Neuronal stem cell (in vitro differentiated cells): ENCODE data around the gene FRMPD4.

Source experiments
- DNase-seq: peaks from one replicate; pipeline ENCODE4 v3.0.0-alpha.2; 2013; ENCODE audit warnings: low spot score
- H2AFZ ChIP-seq: one replicate; pipeline ENCODE4 v1.6.1; 2013; ENCODE audit warnings: mild to moderate bottlenecking, low read length, inconsistent platforms
- H2AK5ac ChIP-seq: 2 replicates; pipeline ENCODE4 v1.6.1; 2013; ENCODE audit warnings: low read depth, mild to moderate bottlenecking, inconsistent platforms, low read length, moderate library complexity, mixed read lengths
- H2BK120ac ChIP-seq: 2 replicates; pipeline ENCODE4 v1.6.1; 2013; ENCODE audit warnings: low read depth, mild to moderate bottlenecking, inconsistent platforms, low read length, moderate library complexity, mixed read lengths
- H2BK12ac ChIP-seq: one replicate; pipeline ENCODE4 v1.6.1; 2013; ENCODE audit warnings: low read length, inconsistent platforms
- H2BK15ac ChIP-seq: 2 replicates; pipeline ENCODE4 v1.6.1; 2013; ENCODE audit warnings: mild to moderate bottlenecking, low read length, inconsistent platforms, mixed read lengths
- H2BK5ac ChIP-seq: one replicate; pipeline ENCODE4 v1.6.1; 2013; ENCODE audit warnings: inconsistent platforms, mild to moderate bottlenecking, low read length, moderate library complexity
- H3K14ac ChIP-seq: one replicate; pipeline ENCODE4 v1.6.1; 2013; ENCODE audit warnings: low read length, inconsistent platforms
- H3K18ac ChIP-seq: 2 replicates; pipeline ENCODE4 v1.6.1; 2013; ENCODE audit warnings: low read length, inconsistent platforms
- H3K23ac ChIP-seq: 2 replicates; pipeline ENCODE4 v1.6.1; 2013; ENCODE audit warnings: low read depth, mild to moderate bottlenecking, mixed read lengths, low read length, inconsistent platforms; ENCODE audit not compliant: poor library complexity
- H3K27ac ChIP-seq: replicated peaks from 3 replicates; pipeline ENCODE4 v1.5.1; 2013; ENCODE audit warnings: low read length, inconsistent platforms
- H3K27me3 ChIP-seq, 3 experiments: 2 replicates each; pipeline ENCODE4 v1.6.1; 2013; ENCODE audit warnings: low read length in 3 of 3, mild to moderate bottlenecking in 2 of 3, inconsistent platforms in 1 of 3, low read depth in 1 of 3, mixed read lengths in 1 of 3, moderate library complexity in 1 of 3; ENCODE audit not compliant: control insufficient read depth in 3 of 3, insufficient read depth in 3 of 3
- H3K36me3 ChIP-seq, 2 donors: replicated peaks in 1 of 2; 2 replicates each; pipeline ENCODE4 v1.6.1; 2013; ENCODE audit warnings: low read length in 2 of 2; ENCODE audit not compliant: control insufficient read depth in 2 of 2, insufficient read depth in 2 of 2
- H3K4ac ChIP-seq: 2 replicates; pipeline ENCODE4 v1.6.1; 2013; ENCODE audit warnings: inconsistent platforms, mild to moderate bottlenecking, low read length, moderate library complexity
- H3K4me1 ChIP-seq, 2 donors: 1 replicate in 1 of 2; 2 replicates in 1 of 2; pipeline ENCODE4 v1.6.1; 2013; ENCODE audit warnings: low read length in 2 of 2, low read depth in 1 of 2; ENCODE audit not compliant: control insufficient read depth in 2 of 2, insufficient read depth in 1 of 2
- H3K4me2 ChIP-seq: one replicate; pipeline ENCODE4 v1.6.1; 2013; ENCODE audit warnings: mild to moderate bottlenecking, low read length, inconsistent platforms; ENCODE audit not compliant: insufficient read depth, poor library complexity, severe bottlenecking
- H3K4me3 ChIP-seq, 2 donors: 2 replicates each; pipeline ENCODE4 v1.5.1; 2013; ENCODE audit warnings: low read length in 2 of 2, mild to moderate bottlenecking in 2 of 2, inconsistent platforms in 1 of 2, moderate library complexity in 1 of 2
- H3K79me1 ChIP-seq: one replicate; pipeline ENCODE4 v1.6.1; 2013; ENCODE audit warnings: low read depth, mild to moderate bottlenecking, inconsistent platforms, low read length, moderate library complexity
- H3K9ac ChIP-seq: one replicate; pipeline ENCODE4 v1.6.1; 2013; ENCODE audit warnings: mild to moderate bottlenecking, low read depth, low read length, inconsistent platforms; ENCODE audit not compliant: poor library complexity
- H3K9me3 ChIP-seq, 2 donors: replicated peaks in 1 of 2; 2 replicates each; pipeline versions ENCODE3 to v1.6.1; 2013; ENCODE audit warnings: low read length in 2 of 2, mild to moderate bottlenecking in 2 of 2, inconsistent platforms in 1 of 2, low read depth in 1 of 2, mixed read lengths in 1 of 2, moderate library complexity in 1 of 2; ENCODE audit not compliant: control insufficient read depth in 2 of 2, insufficient read depth in 1 of 2
- H4K8ac ChIP-seq: one replicate; pipeline ENCODE4 v1.6.1; 2013; ENCODE audit warnings: low read depth, mild to moderate bottlenecking, inconsistent platforms, low read length, moderate library complexity
- H4K91ac ChIP-seq: one replicate; pipeline ENCODE4 v1.6.1; 2013; ENCODE audit warnings: low read length, low read depth, mild to moderate bottlenecking, inconsistent platforms; ENCODE audit not compliant: poor library complexity
- WGBS, 2 donors: extraction: QIAGEN DNeasy Blood & Tissue Kit; methylation state at CpG; one replicate each; pipeline ENCODE4 v1.1.7; 2013; ENCODE audit warnings: missing lambda C conversion rate in 2 of 2, mixed read lengths in 1 of 2; ENCODE audit not compliant: insufficient read length in 2 of 2, insufficient replicate concordance in 1 of 2; ENCODE audit errors: extremely low coverage in 2 of 2; 5-methylcytosine and 5-hydroxymethylcytosine counted together

FRMPD4 gene

GRCh38 chrX:12610079-12610478, 471.8 kb downstream of the FRMPD4 start:
- no CpG with 5 or more reads among the region's 2 CpGs for WGBS, 2 donors
- Histone ChIP-seq H3K27ac (no peak overlapping the region), H3K4me1 (no peaks in the 10 kb centered on the region)

GRCh38 chrX:12611471-12611870, 473.2 kb downstream of the FRMPD4 start:
- Histone ChIP-seq H3K9ac (no peak overlapping the region), H3K9me3 (no peaks in the 10 kb centered on the region), H2AFZ (no peak overlapping the region), H2BK120ac (no peak overlapping the region), H3K4me1 (no peaks in the 10 kb centered on the region), H3K27ac (no peak overlapping the region), H3K79me1 (no peaks in the 10 kb centered on the region), H3K23ac (no peak overlapping the region), H3K18ac (no peak overlapping the region), H3K4me2 (no peak overlapping the region), H2BK12ac (no peak overlapping the region), H3K27me3 (no peaks in the 10 kb centered on the region), H4K91ac (no peak overlapping the region), H4K8ac (no peak overlapping the region), H3K36me3 (no peaks in the 10 kb centered on the region), H3K4ac (no peak overlapping the region), H2BK15ac (no peak overlapping the region), H2AK5ac (no peak overlapping the region), H3K14ac (no peak overlapping the region), H2BK5ac (no peak overlapping the region), H3K4me3 (no peak overlapping the region)
- WGBS, 2 donors: no CpG with 5 or more reads among the region's 4 CpGs
- no peak for DNase-seq

More at GRCh38 chrX:12610079-12610478, 471.8 kb downstream of the FRMPD4 start:
- Histone ChIP-seq H4K8ac (no peak overlapping the region), H3K9me3 (no peaks in the 10 kb centered on the region), H3K14ac (no peak overlapping the region), H3K18ac (no peak overlapping the region), H3K79me1 (no peaks in the 10 kb centered on the region), H2BK120ac (no peak overlapping the region), H3K27me3 (no peaks in the 10 kb centered on the region), H3K36me3 (no peaks in the 10 kb centered on the region), H3K4me2 (no peak overlapping the region), H3K4me3 (no peak overlapping the region), H3K9ac (no peak overlapping the region), H2BK12ac (no peak overlapping the region), H2AK5ac (no peak overlapping the region), H2BK5ac (no peak overlapping the region), H2BK15ac (no peak overlapping the region), H2AFZ (no peak overlapping the region), H4K91ac (no peak overlapping the region), H3K4ac (no peak overlapping the region), H3K23ac (no peak overlapping the region)
- DNase-seq: no peak

- no peak overlapping the region for H3K14ac ChIP-seq
- no peak overlapping the region for H2AK5ac ChIP-seq
- no peaks in the 10 kb centered on the region for H3K79me1 ChIP-seq
- no peak overlapping the region for H2AFZ ChIP-seq
- H3K4me1 ChIP-seq: no peaks in the 10 kb centered on the region
- H3K27ac ChIP-seq: no peak overlapping the region
- no peaks in the 10 kb centered on the region for H3K9me3 ChIP-seq
- no peak overlapping the region for H3K4me2 ChIP-seq
- H4K8ac ChIP-seq: no peak overlapping the region
- DNase-seq: no peak
- no peak overlapping the region for H2BK120ac ChIP-seq
- H3K27me3 ChIP-seq: no peaks in the 10 kb centered on the region
- no peak overlapping the region for H3K18ac ChIP-seq
- H3K4me3 ChIP-seq: no peak overlapping the region
- WGBS, 2 donors: no CpG with 5 or more reads among the region's 5 CpGs
- H2BK15ac ChIP-seq: no peak overlapping the region
- no peak overlapping the region for H3K9ac ChIP-seq
- no peak overlapping the region for H2BK12ac ChIP-seq
- H3K4ac ChIP-seq: no peak overlapping the region
- H3K36me3 ChIP-seq: no peaks in the 10 kb centered on the region
- no peak overlapping the region for H2BK5ac ChIP-seq
- H3K23ac ChIP-seq: no peak overlapping the region
- H4K91ac ChIP-seq: no peak overlapping the region
These were observed 476.0 kb downstream of the FRMPD4 start for GRCh38 chrX:12614266-12614665.

GRCh38 chrX:12615061-12615460, 476.8 kb downstream of the FRMPD4 start:
- DNase-seq: no peak
- Histone ChIP-seq H3K4me2 (no peak overlapping the region), H4K91ac (no peak overlapping the region), H3K79me1 (no peaks in the 10 kb centered on the region), H3K23ac (no peak overlapping the region), H3K9ac (no peak overlapping the region), H2BK5ac (no peak overlapping the region), H2AFZ (no peak overlapping the region), H3K18ac (no peak overlapping the region), H4K8ac (no peak overlapping the region), H2BK12ac (no peak overlapping the region), H2BK120ac (no peak overlapping the region), H2BK15ac (no peak overlapping the region), H3K14ac (no peak overlapping the region), H3K4me1 (no peaks in the 10 kb centered on the region), H3K4me3 (no peak overlapping the region), H3K9me3 (no peaks in the 10 kb centered on the region), H3K27me3 (no peaks in the 10 kb centered on the region), H3K4ac (no peak overlapping the region), H2AK5ac (no peak overlapping the region), H3K27ac (no peak overlapping the region), H3K36me3 (no peaks in the 10 kb centered on the region)
